ENCODE results near the gene MRPL49. TPM values are rescaled to one million over a fixed set of nuclear protein-coding genes. Genes with fewer than 3 reads are reported as not detected.

MRPL49 gene
- total RNA-seq, 4 donors from 2014 or later = 48.8 to 55.9 (median 54.2) TPM

- no peak for DNase-seq (ENCODE audit: low spot score in 2 of 2)
- H3K9me3 ChIP-seq = peaks cover 0 to 5% (median 0%) of the 10 kb centered on the region in 4 donors
- H3K27me3 ChIP-seq = no peaks in the 10 kb centered on the region
- H3K4me3 ChIP-seq = no peak overlapping the region
- peaks cover 0 to 11% (median 3%) of the 10 kb centered on the region in 4 donors for H3K4me1 ChIP-seq
- no peaks in the 10 kb centered on the region for H3K36me3 ChIP-seq
- H3K27ac ChIP-seq = no peak overlapping the region
- WGBS, 2 donors = 66 to 67% methylated on average over 2 of the region's 2 CpGs
- TF ChIP-seq CTCF (IDR thresholded peaks at IDR 0.05) = no peak
- TF ChIP-seq POLR2A (IDR thresholded peaks at IDR 0.05) = no peak
- TF ChIP-seq EP300 (IDR thresholded peaks at IDR 0.05) = no peak
These were observed 30.0 kb downstream of the MRPL49 start for GRCh38 chr11:65152122-65152521.

GRCh38 chr11:65156256-65156655 is 34.1 kb downstream of the MRPL49 start:
- Histone ChIP-seq H3K36me3 (no peaks in the 10 kb centered on the region), H3K27me3 (no peaks in the 10 kb centered on the region), H3K9me3 (no peaks in the 10 kb centered on the region), H3K4me1 (peaks cover 0 to under 1% (median 0%) of the 10 kb centered on the region in 4 donors), H3K4me3 (no peak overlapping the region), H3K27ac (no peak overlapping the region)
- WGBS, 2 donors = 93 to 98% methylated on average over 3 of the region's 3 CpGs
- TF ChIP-seq CTCF (IDR thresholded peaks at IDR 0.05) = no peak
- no peak for DNase-seq (ENCODE audit: low spot score in 2 of 2)

- H3K27ac ChIP-seq = no peak overlapping the region
- DNase-seq (ENCODE audit: low spot score in 2 of 2) = no peak
- no peaks in the 10 kb centered on the region for H3K36me3 ChIP-seq
- H3K4me1 ChIP-seq = no peaks in the 10 kb centered on the region
- no peak overlapping the region for H3K4me3 ChIP-seq
- no peaks in the 10 kb centered on the region for H3K27me3 ChIP-seq
- no peak for TF ChIP-seq POLR2A (IDR thresholded peaks at IDR 0.05)
- TF ChIP-seq EP300 (IDR thresholded peaks at IDR 0.05) = no peak
- TF ChIP-seq CTCF (IDR thresholded peaks at IDR 0.05) = no peak
- 83 to 95% methylated on average over 3 of the region's 3 CpGs for WGBS, 2 donors
- H3K9me3 ChIP-seq = no peaks in the 10 kb centered on the region
These were observed 34.8 kb downstream of the MRPL49 start for GRCh38 chr11:65156926-65157325.

GRCh38 chr11:65157336-65157735 is 35.2 kb downstream of the MRPL49 start:
- Histone ChIP-seq H3K36me3 (no peaks in the 10 kb centered on the region), H3K4me3 (no peak overlapping the region), H3K27me3 (no peaks in the 10 kb centered on the region), H3K27ac (no peak overlapping the region), H3K4me1 (no peaks in the 10 kb centered on the region), H3K9me3 (no peaks in the 10 kb centered on the region)
- no peak for DNase-seq (ENCODE audit: low spot score in 2 of 2)
- no peak for TF ChIP-seq CTCF (IDR thresholded peaks at IDR 0.05)
- TF ChIP-seq POLR2A (IDR thresholded peaks at IDR 0.05) = no peak
- TF ChIP-seq EP300 (IDR thresholded peaks at IDR 0.05) = no peak
- WGBS, 2 donors = 66 to 70% methylated on average over 2 to 3 of the region's 3 CpGs

- H3K4me1 ChIP-seq = no peaks in the 10 kb centered on the region
- no peak for DNase-seq (ENCODE audit: low spot score in 2 of 2)
- no peaks in the 10 kb centered on the region for H3K9me3 ChIP-seq
- no peak overlapping the region for H3K27ac ChIP-seq
- no peak overlapping the region for H3K4me3 ChIP-seq
- no peaks in the 10 kb centered on the region for H3K36me3 ChIP-seq
- 75 to 78% methylated on average over 5 of the region's 5 CpGs for WGBS, 2 donors
- TF ChIP-seq POLR2A (IDR thresholded peaks at IDR 0.05) (no peak), EP300 (IDR thresholded peaks at IDR 0.05) (no peak), CTCF (IDR thresholded peaks at IDR 0.05) (no peak)
- H3K27me3 ChIP-seq = no peaks in the 10 kb centered on the region
These were observed 36.9 kb downstream of the MRPL49 start for GRCh38 chr11:65159012-65159411.
